ENCODE results near the gene BANF2. TPM values are rescaled to one million over a fixed set of nuclear protein-coding genes. Genes with fewer than 3 reads are reported as not detected.

Gene BANF2
- total and polyA plus RNA-seq, 2 of the 4 experiments (the other 2 are of a cell fraction) = not detected

DNA sequence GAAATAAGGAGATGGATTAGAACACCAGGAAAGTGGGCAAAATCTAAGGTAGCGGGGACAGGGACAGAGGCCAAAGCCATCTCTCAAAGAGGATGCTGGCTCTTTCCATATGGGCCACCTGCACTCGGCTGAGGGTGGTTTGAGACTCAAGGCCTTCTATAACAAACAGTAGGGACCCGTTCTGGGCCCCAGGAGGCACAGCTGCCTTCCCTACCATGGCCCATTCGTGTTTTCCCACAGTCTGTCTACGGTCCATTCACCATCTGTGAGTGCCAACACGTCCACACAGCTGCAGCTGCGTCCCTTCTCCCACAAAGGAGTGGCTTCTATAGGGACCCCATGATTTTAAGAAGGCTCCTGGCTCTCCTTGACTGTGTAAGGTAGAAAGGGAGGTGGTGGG is 871 bp downstream of the BANF2 start:
- no peak overlapping the region for H2AK5ac ChIP-seq (ENCODE audit: low read depth, low read length)
- H3K23ac ChIP-seq (ENCODE audit: low read depth, low read length) = no peak overlapping the region
- no peaks in the 10 kb centered on the region for H3K9me1 ChIP-seq (ENCODE audit: insufficient read depth, low read length)
- no peak overlapping the region for H2AFZ ChIP-seq (replicated peaks; ENCODE audit: low read length, poor library complexity)
- ATAC-seq (ENCODE audit: low read depth) (no peak), DNase-seq (no peak)
- CTCF ChIA-PET = no interaction called here
- H2BK120ac ChIP-seq (ENCODE audit: low read depth, low read length) = no peak overlapping the region
- no peak overlapping the region for H2BK20ac ChIP-seq (ENCODE audit: low read depth, low read length)
- H3K9me3 ChIP-seq (ENCODE audit: control insufficient read depth, insufficient read depth, low read length) = no peaks in the 10 kb centered on the region; the same call in 1 of the 2 replicates
- intact Hi-C loops (cut with micrococcal nuclease) (no loop called here), dilution Hi-C loops (cut with HindIII; ENCODE audit: low sequenced_read_pairs, unreplicated experiment) (no loop called here), in situ Hi-C loops (cut with MboI; ENCODE audit: low sequenced_read_pairs) (no loop called here)
- no peaks in the 10 kb centered on the region for H4K20me1 ChIP-seq (ENCODE audit: insufficient read depth, low read length)
- H3K27me3 ChIP-seq (ENCODE audit: control insufficient read depth, insufficient read depth, low read length) = peaks cover 5% of the 10 kb centered on the region
- TF ChIP-seq CEBPB (IDR thresholded peaks at IDR 0.05; ENCODE audit: low read depth, low read length) (no peak), MAFK (IDR thresholded peaks at IDR 0.05; ENCODE audit: low read depth, low read length) (no peak), MAZ (IDR thresholded peaks at IDR 0.05; ENCODE audit: borderline replicate concordance, low read depth, low read length) (no peak), RAD21 (IDR thresholded peaks at IDR 0.05; ENCODE audit: low read length) (no peak), POLR2A (IDR thresholded peaks at IDR 0.05; ENCODE audit: low read depth, low read length) (no peak), NFE2L2 (IDR thresholded peaks at IDR 0.05; ENCODE audit: low read depth, low read length) (no peak), RFX5 (IDR thresholded peaks at IDR 0.05; ENCODE audit: low read depth, low read length) (no peak), BHLHE40 (IDR thresholded peaks at IDR 0.05; ENCODE audit: low read depth, low read length) (no peak), FOS (IDR thresholded peaks at IDR 0.05; ENCODE audit: low read depth, low read length) (no peak), MXI1 (IDR thresholded peaks at IDR 0.05; ENCODE audit: borderline replicate concordance, low read depth, low read length) (no peak), RCOR1 (IDR thresholded peaks at IDR 0.05; ENCODE audit: insufficient replicate concordance, low read length) (no peak), CHD1 (IDR thresholded peaks at IDR 0.05; ENCODE audit: low read depth, low read length) (no peak), SMC3 (IDR thresholded peaks at IDR 0.05; ENCODE audit: low read depth, low read length) (no peak)
- TF ChIP-seq, protein P1, sequence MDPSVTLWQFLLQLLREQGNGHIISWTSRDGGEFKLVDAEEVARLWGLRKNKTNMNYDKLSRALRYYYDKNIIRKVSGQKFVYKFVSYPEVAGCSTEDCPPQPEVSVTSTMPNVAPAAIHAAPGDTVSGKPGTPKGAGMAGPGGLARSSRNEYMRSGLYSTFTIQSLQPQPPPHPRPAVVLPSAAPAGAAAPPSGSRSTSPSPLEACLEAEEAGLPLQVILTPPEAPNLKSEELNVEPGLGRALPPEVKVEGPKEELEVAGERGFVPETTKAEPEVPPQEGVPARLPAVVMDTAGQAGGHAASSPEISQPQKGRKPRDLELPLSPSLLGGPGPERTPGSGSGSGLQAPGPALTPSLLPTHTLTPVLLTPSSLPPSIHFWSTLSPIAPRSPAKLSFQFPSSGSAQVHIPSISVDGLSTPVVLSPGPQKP (IDR thresholded peaks at IDR 0.05; ENCODE audit: borderline replicate concordance, low read depth, low read length) = no peak
- TF ChIP-seq, protein P2, sequence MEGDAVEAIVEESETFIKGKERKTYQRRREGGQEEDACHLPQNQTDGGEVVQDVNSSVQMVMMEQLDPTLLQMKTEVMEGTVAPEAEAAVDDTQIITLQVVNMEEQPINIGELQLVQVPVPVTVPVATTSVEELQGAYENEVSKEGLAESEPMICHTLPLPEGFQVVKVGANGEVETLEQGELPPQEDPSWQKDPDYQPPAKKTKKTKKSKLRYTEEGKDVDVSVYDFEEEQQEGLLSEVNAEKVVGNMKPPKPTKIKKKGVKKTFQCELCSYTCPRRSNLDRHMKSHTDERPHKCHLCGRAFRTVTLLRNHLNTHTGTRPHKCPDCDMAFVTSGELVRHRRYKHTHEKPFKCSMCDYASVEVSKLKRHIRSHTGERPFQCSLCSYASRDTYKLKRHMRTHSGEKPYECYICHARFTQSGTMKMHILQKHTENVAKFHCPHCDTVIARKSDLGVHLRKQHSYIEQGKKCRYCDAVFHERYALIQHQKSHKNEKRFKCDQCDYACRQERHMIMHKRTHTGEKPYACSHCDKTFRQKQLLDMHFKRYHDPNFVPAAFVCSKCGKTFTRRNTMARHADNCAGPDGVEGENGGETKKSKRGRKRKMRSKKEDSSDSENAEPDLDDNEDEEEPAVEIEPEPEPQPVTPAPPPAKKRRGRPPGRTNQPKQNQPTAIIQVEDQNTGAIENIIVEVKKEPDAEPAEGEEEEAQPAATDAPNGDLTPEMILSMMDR (conservative IDR thresholded peaks at IDR 0.05; ENCODE audit: low read depth, low read length) = no peak
- TF ChIP-seq, protein P3, sequence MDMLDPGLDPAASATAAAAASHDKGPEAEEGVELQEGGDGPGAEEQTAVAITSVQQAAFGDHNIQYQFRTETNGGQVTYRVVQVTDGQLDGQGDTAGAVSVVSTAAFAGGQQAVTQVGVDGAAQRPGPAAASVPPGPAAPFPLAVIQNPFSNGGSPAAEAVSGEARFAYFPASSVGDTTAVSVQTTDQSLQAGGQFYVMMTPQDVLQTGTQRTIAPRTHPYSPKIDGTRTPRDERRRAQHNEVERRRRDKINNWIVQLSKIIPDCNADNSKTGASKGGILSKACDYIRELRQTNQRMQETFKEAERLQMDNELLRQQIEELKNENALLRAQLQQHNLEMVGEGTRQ (IDR thresholded peaks at IDR 0.05; ENCODE audit: low read depth, low read length) = no peak
- H3K27ac ChIP-seq (ENCODE audit: insufficient read depth, low read length) = no peak overlapping the region
- no peak overlapping the region for H3K4me2 ChIP-seq (ENCODE audit: low read depth, low read length)
- H3K56ac ChIP-seq (ENCODE audit: extremely low read depth, insufficient read depth, low read length) = no peak overlapping the region
- no peak overlapping the region for H3K18ac ChIP-seq (ENCODE audit: low read depth, low read length)
- WGBS, 2 experiments (ENCODE audit: extremely low coverage in 2 of 2, insufficient read length in 1 of 2) = 100% methylated on average over 1 of the region's 7 CpGs; no CpG with 5 or more reads in 1 of the 2 experiments
- H2BK5ac ChIP-seq (ENCODE audit: low read depth, low read length, poor library complexity, severe bottlenecking) = no peak overlapping the region
- H2BK15ac ChIP-seq (ENCODE audit: low read depth, low read length) = no peak overlapping the region
- no peak overlapping the region for H2AK9ac ChIP-seq (replicated peaks; ENCODE audit: low read depth, low read length, poor library complexity)
- H4K91ac ChIP-seq (ENCODE audit: insufficient read depth, low read depth, low read length) = no peak overlapping the region
- H4K8ac ChIP-seq (ENCODE audit: low read depth in 2 of 2, low read length in 2 of 2) = no peak overlapping the region
- POLR2A ChIA-PET (ENCODE audit: unreplicated experiment) = no interaction called here
- H3K14ac ChIP-seq (replicated peaks; ENCODE audit: low read depth, low read length) = no peak overlapping the region
- no peak overlapping the region for H3K4me3 ChIP-seq (ENCODE audit: insufficient read depth, low read depth, low read length)
- H3K4ac ChIP-seq (ENCODE audit: low read depth, low read length) = no peak overlapping the region
- H3K4me1 ChIP-seq (ENCODE audit: control insufficient read depth, insufficient read depth, low read length) = no peaks in the 10 kb centered on the region
- H3K79me1 ChIP-seq (ENCODE audit: low read depth in 1 of 2, low read length in 2 of 2) = no peaks in the 10 kb centered on the region
- BruUV-seq (replicated peaks) = no TSS peak
- H4K5ac ChIP-seq (ENCODE audit: low read depth, low read length) = no peak overlapping the region
- H3K9ac ChIP-seq (ENCODE audit: low read depth, low read length) = no peak overlapping the region
- no peaks in the 10 kb centered on the region for H3K36me3 ChIP-seq (ENCODE audit: control insufficient read depth, insufficient read depth, low read length)

Measured in IMR-90 (cell line).